Stimulated activated CD4-positive, alpha-beta T cell treated with anti-CD3 and anti-CD28 coated beads, Interleukin-2, amount 100 ng/mL, for 24 hours (primary cell): ENCODE results near the gene RIMBP2.

ENCODE experiments used
- DNase-seq, 2 donors: peaks; one replicate each; pipeline ENCODE4 v3.0.0-alpha.2; 2020

The RIMBP2 gene

DNA sequence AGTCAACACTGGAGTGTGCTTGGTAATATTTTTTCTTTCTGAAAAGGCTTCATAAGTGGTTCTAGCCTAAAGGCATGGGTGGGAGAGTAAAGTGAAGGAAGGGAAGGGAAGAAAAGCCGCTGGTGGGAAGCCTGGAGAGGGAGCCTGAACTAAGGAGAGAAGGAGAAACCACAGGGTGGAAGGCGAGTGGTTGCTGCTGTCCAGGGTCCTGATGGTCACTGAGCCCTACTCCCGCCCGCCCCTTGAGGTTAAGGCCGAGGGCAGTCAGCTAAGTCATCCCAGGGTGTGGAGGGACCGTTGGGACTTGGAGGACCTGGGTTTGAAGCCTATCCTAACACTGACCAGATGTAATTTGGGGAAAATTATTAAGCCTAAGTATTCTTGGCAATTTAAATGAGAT, 189.3 kb downstream of the RIMBP2 start:
- no peak for DNase-seq

DNA sequence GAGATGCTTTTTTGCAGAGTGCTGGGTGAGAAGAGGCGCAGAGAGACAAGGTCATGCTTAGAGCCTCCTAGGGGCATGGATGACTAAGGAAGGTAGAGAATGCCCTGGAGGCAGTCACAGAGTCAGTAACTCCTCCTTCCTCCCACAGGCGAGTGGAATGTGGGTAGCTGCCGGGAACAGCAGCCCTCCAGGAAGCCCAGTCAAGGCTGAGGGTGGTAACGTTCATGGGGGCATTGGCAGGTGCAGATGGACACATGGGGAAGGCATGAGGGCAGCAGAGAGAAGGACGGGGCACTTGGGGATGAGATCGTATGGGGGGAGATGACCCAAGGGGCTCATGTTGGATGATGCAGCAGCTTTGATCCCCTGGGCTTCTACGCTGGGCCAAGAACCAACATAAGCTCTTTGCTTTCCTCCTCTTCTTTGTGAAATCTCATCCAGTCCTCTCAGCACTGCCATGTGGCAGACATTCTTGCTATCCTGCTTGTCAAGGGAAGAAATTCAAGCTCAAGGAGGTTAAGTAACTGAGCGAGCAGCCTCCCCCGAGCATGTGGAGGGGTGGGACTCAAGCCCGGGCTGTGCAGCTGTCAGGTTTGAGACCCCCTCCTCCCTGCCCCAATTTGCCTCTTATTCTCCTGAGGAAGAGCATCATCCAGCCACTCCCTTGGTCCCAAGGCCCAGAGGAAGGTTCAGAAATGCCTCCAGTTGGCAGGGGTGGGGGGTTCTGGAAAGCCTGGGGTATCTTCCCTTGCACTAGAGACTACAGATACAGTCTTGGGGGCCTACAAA, 190.5 kb downstream of the RIMBP2 start:
- DNase-seq, result no peak

DNA sequence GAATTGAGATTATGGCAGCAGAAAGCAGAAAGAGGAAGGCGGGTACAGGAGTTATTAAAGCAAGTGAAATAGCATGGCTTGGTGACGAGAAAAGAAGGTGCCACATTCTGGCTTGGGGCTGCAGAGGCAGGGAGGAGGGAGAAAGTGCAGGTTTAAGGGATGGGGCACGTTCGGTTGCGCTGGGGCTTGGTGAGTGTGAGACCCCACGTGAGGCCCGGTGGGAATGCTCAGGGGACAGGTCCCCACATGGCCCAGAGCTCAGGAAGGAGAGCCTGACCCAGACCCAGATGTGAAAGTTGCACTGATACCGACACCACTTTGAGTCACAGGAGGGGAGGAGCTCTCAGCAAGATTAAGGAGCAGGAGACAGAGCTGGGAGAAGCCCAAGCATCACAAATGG, 191.3 kb downstream of the RIMBP2 start:
- DNase-seq, result no peak

DNA sequence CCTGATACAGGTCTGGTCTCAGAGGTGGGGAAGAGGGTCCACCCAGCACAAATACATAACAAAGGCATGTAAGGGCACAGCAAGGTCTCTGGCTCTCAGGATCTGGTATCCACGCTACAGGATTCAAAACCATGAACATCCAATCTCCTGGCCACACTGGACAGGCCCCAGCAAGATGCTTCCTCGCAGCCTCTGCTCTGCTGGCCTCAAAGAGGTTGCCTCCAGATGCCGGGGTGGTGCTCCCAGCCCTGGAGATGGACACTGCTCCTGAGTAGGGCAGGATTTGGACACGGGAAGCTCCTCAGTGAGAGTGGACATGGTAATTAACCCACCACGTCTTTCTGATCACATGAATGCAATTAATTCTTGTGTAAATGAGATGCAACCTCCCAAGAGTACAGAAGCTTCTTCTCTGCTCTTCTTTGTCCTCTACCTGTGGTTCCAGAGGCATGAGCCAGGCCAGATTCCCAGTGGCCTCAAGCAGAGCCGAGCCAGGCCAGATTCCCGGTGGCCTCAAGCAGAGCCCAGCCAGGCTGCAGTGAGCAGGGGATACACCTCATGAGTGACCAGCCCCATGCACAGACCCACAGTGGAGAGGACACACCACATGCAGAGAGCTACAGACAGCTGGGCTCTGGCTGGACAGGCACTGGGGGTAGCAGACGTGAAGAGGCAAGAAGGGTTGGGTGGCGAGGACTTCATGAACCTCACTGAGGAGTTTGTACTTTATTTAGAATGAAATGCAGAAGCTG, 192.1 kb downstream of the RIMBP2 start:
- DNase-seq, result no peak

DNA sequence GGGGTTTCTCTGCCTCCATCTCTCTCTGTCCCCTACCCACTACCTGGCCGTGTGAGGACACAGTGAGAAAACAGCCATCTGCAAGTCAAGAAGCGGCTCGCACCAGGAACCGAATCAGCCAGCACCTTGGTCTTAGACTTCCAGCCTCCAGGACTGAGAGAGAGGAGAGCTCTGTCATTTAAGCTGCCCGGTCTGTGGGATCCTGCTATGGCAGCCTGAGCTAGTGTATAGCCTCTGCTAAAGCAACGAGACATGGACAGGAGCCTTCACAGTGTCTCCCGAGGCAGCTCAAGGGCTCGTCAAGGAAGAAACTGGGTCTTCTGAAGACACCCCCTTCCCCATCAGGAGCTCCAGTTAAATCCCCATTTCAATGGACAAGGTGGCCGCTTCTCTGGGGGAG, 192.9 kb downstream of the RIMBP2 start:
- DNase-seq, result no peak

DNA sequence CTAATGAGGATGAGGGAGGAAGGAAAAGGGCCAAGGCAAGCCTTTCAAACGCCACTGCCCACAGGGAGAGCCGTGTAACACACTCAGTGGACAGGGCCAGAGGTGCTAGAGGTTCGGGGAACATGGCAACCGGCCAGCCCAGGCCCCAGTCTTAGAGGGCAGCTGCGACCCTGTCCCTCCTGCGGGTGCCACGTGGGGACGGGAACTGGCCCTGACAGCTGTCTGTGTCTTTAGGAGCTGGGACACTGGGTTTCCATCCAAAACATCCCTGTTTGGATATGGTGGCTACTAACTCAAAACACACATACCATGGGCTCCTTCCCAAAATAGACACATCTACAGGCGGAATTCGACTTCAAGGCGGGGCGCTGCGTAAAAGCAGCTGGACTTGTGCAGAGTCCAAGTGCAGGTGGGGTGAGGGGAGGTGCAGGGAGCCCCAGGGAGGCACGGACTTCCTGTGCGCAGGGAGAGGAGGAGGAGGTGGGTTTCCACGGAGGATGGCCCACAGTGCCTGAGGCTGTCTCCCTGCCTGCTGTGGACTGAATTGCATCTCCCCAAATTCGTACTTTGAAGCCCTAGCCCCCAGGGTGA, 193.8 kb downstream of the RIMBP2 start:
- no peak for DNase-seq

DNA sequence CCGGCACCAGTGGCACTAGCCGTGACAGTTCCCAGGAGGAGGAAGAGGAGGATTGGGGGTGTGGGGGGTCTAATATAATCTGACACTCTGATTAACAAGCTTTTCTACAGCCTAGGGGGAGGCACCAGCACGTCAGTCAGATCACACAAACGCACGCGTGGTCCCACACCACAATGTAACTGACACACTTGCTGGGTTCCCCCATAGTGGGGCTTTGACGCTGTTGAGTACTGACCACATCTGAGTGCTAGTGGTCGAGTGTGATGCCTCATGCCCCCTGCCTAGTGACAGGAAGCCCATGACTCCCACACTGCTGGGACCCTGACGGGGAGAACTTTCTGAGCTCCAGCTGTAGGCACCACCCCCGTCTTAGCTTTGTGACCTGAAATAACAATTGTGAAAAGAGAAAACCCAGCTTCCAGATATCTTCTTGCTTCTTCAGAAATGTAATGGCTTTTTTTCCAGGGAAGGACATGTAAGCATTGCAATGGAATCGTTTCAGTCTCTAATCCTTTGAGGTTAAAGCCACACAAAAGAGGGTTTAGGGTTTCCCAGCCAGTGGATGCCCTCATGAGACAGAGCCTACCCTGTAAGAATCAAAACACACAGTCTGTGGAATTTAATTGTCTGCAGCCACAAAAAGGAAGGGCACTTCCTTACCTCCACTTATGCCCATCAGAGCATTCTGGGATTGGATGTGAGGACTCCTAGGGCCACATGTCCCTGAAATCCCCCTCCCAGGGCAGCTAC, 194.5 kb downstream of the RIMBP2 start:
- no peak for DNase-seq

DNA sequence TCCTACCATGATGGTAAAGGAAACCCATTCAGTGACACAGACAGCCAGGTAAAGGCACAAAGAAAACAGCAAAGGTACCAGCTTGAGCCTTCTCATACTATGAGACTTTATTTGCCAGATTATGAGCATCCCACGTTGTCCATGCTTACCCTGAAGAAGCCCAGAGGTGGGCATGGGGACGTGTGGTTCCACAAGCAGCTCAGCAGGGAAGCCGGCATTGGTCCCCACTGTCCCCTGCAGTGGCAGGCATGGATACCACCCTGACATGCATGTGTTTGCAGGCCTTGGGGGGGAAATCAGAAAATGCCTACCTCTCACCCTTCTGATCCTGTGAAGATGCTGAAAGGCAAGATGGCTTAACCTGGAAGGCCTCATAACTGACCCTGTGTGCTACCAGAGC, 195.3 kb downstream of the RIMBP2 start:
- DNase-seq, result no peak

DNA sequence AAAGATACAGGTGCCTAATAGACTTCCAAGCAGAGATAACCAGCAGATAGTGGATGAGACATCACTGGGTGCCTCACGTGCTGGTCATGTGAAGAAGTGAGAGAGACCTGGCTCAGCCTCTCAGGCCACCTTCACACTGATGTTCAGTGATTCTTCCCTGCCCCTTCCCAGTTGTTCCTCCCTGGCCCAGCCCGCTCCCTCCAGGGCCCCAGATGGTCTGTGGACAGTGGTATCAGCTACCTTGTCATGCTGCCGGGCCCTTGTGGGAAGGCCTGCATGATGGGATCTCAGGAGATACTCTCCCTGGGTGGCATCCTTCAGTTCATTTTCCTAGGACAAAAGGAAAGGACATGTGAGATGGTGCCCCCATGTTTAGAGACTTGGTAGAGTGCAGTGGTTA, 198.5 kb downstream of the RIMBP2 start:
- no peak for DNase-seq

DNA sequence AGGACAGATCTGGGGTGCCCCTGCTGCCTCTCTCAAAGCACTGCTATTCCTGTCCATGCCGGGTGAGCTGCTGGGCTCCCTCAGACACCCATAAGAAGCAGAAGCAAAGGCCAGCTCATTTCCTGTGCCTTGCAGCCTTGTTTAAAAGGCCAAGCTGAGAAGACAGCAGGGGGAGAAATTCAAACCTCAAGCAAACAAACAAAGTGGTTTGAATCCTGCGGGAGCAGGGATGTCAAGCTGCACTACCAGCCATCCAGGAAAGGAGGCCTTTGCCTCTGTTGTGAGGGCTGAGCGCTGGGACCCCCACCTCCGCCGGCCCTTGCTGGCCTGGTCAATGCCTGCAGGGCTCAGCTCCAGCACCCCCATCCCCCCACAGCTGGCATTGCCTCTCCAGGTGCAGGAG, 201.9 kb downstream of the RIMBP2 start:
- DNase-seq, result no peak

DNA sequence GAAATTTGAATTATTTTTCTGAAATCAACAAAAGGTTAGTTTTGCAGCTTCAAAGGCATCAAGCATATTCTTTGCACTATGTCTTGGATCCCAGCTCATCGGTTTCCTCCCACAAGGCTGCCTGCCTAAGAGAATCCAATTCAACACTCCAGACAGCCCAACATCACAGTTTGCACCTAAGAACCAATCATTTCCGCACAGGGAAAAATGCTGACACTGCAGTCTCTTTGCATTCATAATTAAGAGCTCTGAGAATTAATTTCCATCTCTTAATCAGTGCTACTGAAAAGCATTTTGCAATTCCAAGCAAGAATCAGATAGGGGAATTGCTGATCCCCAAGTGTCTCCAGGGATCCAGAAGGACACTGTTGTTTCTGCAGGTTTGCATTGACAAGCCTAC, 202.5 kb downstream of the RIMBP2 start:
- DNase-seq, result no peak

DNA sequence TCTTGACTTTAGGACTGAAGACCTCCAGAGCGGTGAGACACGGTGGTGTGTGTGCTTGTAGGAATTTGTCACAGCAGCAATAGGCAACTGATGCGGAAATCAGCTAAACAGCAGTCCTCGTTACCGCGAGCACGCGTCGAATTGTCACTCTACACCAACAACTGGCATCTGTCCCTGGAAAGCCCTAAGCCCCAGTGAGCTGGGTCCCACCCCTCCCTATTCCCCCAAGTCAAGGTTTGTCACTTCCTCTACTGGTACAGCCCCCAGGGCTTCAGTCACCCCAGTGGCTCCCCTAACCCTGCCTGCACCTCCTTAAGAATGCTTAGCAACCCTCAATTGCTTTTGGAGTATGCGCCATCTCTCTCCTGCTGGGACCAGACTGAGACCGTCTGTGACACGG, 204.8 kb downstream of the RIMBP2 start:
- DNase-seq, result no peak

DNA sequence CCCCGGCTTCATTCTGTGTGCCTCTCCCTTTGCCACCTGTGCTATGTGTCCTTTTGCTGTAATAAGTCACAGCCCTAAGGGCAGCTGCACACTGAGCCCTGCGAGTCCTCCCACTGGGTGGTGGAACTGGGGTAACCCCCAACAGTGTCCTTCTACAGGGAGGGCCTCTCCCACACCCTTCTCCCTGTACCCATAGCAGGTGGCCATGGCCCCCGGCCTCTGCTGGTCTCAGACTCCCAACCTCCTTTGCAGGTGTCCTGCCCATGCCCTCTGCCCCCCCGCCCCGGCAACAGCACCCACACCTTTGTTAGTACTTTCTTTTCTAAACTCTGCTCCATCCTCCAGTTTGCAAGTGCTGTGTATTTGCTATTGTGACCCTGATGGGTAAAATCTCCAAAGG, 206.6 kb downstream of the RIMBP2 start:
- no peak for DNase-seq

DNA sequence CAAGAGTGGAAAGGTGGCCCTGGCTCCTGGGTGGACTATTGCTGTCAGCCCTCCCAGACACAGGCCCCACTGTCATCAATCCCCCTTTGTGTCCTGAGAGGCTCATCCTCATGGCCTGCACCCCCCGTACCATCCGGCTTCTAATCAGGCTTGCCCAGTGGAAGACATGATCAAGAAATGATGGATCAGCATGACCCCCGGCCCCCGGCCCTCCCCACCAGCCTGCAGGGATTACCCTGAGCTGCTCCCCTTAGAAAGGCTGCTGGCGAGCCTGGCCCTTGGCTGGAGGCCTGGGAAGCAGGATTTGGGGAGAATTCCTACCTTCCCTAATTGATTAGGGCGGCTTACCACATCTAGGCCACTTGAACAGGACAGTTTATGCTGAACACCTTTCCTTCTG, 207.3 kb downstream of the RIMBP2 start:
- DNase-seq, result no peak

DNA sequence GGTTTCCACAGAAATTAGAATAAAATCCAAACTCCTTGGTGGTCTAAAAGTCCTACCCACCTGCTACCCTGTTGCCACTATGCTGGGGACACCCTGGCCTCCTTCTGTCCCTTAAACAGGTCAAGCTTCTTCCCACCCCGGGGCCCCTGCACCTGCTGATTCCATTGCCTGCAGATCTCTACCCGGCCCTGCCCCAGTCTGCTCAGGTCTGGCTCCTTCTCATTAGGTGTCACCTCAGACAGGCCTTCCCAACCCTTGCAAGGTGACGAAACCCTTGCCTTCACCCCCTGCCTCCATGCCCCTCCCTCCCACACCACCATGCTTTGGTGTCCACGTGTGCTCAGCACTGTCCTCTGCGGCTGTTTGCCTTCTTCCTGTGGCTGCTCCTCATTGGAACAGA, 207.8 kb downstream of the RIMBP2 start:
- no peak for DNase-seq

DNA sequence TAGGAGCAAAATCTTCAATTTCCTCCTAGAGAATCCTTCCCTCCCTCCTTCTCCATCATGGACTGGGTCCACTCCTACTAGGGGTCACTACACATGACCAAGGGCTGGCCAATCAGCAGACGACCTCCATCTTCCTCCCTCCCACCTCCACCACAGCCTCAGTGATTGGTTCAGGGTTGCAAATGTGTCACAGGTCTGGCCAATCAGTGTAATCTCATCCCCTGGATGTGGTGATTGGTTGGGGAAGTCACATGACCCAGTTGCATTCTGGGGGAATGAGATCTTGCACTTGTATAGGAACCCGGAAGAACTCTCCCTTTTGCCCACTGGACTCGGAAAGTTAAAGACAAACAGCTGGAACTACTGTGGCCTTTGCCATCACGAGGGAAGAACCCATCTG, 209.3 kb downstream of the RIMBP2 start:
- DNase-seq, result no peak

DNA sequence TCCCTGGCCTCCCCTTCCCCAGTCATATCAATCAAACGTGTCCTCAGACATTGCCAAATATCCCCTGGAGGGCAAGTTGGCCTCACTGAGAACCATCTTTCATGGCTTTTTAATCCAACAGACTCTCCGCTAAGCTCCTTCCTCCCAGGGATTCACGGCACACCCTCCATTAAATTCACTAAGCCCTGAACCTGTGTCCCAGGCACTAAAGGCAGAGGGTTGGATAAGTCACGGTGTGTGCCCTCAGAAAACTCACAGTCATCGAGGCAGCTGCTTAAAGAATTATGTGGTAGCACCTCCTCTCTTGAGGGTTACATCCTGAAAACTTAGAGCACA, 211.3 kb downstream of the RIMBP2 start:
- DNase-seq, result no peak

DNA sequence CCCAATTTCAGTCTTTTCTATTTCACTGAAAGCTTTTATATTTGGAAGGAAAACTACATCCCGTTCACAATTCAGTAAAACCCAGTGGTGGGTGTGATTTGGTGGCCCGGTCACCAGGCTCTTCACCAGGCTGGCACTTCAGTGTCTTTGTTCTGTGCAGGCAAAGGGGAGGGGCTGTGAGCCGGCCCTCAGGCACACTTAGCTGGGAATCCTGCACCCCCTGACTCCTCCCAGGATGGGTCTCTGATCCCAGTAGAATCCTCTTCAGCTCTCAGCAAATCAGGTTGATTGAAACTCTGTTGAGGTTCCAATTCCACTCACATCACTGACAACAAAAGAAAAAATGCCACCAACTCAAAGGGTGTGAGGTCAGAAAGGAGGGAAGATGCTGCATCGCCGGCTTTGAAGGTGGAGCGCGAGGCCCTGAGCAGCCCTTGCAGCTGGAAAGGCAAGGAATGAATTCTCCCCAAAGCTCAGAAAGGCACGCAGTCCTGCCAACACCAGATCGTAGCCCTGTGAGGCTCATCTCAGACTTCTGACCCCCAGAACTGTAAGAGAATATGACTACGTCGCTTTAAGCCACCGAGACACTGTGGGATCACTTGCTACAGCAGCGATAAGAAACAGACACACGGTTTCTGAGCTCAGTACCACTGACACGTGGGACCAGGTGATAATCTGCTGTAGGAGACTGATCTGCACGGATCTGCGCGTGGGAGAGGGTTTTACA, 211.8 kb downstream of the RIMBP2 start:
- DNase-seq, result no peak

DNA sequence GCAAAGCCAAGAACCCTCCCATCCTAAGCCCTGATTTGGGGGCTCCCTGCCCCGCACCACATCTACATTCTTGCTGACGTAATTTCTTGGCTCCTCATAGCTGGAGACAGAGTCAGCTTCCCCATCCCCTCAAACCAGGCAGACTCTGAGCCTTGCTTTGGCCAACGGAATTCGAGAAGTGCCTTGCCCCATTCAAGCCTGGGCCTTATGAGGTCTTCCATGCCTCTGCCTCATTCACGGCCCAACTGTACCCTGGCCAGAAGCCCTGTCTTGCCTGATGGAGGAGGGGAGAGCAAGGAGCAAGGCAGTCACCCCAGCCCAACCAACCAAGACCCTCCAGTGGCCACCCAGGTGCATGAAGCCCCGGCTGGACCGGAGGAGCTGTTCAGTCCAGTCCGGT, 214.3 kb downstream of the RIMBP2 start:
- DNase-seq, result no peak

DNA sequence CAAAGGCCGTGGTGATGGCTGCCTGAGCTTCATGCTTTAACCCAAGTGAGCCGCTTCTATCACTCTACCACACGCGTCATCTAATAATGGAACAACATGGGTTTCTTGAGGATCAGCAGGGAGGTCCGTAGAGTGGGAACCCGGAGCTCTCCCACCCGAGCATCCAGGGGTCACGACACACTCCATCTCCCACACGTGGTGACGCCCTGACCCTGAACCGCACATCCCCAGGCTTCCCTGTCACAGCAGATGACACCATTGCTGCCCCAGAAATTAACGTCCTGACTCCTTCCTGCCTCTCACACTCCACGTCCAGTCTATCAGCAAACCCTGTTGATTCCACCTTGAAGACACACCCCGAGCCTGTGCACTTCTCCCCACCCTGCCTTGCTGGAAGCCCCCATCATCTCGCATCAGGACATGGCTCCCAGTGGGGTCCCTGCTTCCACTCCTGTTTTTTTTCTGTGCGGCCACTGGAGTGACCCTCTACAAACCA, 215.2 kb downstream of the RIMBP2 start:
- no peak for DNase-seq

DNA sequence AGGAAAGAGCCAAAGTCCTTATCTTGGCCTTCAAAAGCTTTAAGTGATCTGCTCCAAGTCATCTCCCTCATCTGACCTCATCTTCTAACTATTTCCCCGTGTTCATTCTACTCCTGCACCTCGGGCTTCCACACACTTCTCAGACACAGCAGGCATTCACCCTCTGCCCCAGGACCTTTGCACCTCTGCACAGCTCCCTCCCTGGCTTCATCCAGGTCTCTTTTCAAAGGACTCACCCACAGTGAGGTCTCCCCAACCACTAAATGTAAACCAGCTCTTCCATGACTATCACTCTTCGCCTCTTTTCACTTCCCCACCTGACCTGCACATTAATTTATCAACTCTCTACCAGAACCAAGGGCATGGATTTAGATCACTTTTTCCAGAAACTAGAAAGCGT, 216.6 kb downstream of the RIMBP2 start:
- DNase-seq, result no peak

DNA sequence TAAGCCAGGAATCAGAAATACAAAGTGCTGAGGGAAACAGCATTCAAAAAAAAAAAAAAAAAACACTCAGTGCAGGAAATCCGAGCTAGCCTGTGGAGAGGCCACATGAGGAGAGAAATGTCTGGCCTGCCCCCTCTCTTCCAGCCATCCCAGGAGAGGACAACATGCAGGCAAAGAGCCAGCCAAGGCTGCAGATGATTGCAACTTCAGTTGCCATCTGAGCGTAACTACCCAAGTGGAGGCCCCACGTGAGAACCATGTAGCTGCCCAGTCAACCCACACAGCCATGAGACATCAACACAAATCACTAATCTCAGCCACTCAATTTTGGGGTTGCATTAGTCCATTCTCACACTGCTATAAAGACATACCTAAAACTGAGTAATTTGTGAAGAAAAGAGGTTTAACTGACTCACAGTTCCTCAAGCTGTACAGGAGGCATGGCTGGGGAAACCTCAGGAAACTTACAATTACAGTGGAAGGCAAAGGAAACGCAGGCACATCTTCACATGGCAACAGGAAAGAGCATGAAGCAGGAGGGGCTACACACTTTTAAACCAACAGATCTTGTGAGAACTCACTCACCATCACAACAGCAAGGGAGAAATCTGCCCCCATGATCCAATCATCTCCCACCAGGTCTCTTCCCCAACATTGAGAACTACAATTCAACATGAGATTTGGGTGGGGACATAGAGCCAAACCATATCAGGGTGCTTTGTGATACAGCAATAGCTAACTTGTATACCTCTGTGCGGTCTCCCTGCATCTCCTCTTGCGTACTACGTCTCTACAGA, 217.3 kb downstream of the RIMBP2 start:
- no peak for DNase-seq
